IMR-90 (cell line): ENCODE data around the gene NFIA. TPM values are rescaled to one million over a fixed set of nuclear protein-coding genes. Genes with fewer than 3 reads are reported as not detected.

Experiments used
- ATAC-seq: fragments of 200-7000 bp; cut with Tn5 transposase; 2 replicates; pipeline ENCODE4 v1.9.1; 2020; ENCODE audit warnings: low read depth, mild to moderate bottlenecking, moderate library complexity
- BruUV-seq: library from RNA; stranded (reverse); fragments of 400-500 nt; replicated peaks from 2 replicates; lab custom pipeline; 2021; lab: Mats Ljungman, UMichigan
- CTCF ChIA-PET: fragments of 300-600 bp; formaldehyde crosslinking; extraction: SDS; loops from one replicate; lab custom pipeline; 2021; ENCODE audit warnings: antibody characterized with exemption; lab: Yijun Ruan, JAX
- POLR2A ChIA-PET: fragments of 300-600 bp; sonication (Branson Sonifier 250); formaldehyde crosslinking; loops from one replicate; lab custom pipeline; 2022; ENCODE audit warnings: antibody characterized with exemption; ENCODE audit not compliant: unreplicated experiment; lab: Charles Lee
- DNase-seq: peaks from one replicate; pipeline ENCODE4 v3.0.0; 2013
- H2AFZ ChIP-seq: replicated peaks from 2 replicates; pipeline ENCODE3; 2013; ENCODE audit warnings: low read length, mild to moderate bottlenecking; ENCODE audit not compliant: poor library complexity
- H2AK5ac ChIP-seq: 2 replicates; pipeline ENCODE4 v1.6.1; 2013; ENCODE audit warnings: low read depth, low read length, inconsistent platforms
- H2AK9ac ChIP-seq: replicated peaks from 2 replicates; pipeline ENCODE3; 2013; ENCODE audit warnings: mild to moderate bottlenecking, low read depth, low read length, moderate library complexity; ENCODE audit not compliant: poor library complexity
- H2BK120ac ChIP-seq: 2 replicates; pipeline ENCODE4 v1.6.1; 2013; ENCODE audit warnings: low read depth, low read length, inconsistent platforms
- H2BK15ac ChIP-seq: 3 replicates; pipeline ENCODE4 v1.6.1; 2013; ENCODE audit warnings: low read depth, low read length, inconsistent platforms
- H2BK20ac ChIP-seq: 2 replicates; pipeline ENCODE4 v1.6.1; 2013; ENCODE audit warnings: low read depth, mild to moderate bottlenecking, inconsistent platforms, low read length, moderate library complexity
- H2BK5ac ChIP-seq: 2 replicates; pipeline ENCODE4 v1.6.1; 2013; ENCODE audit warnings: mild to moderate bottlenecking, low read depth, low read length, inconsistent platforms; ENCODE audit not compliant: poor library complexity, severe bottlenecking
- H3K14ac ChIP-seq: replicated peaks from 2 replicates; pipeline ENCODE4 v1.6.1; 2013; ENCODE audit warnings: low read depth, low read length, inconsistent platforms
- H3K18ac ChIP-seq: 2 replicates; pipeline ENCODE4 v1.6.1; 2013; ENCODE audit warnings: low read depth, low read length, control low read depth
- H3K23ac ChIP-seq: 2 replicates; pipeline ENCODE4 v1.6.1; 2013; ENCODE audit warnings: low read depth, low read length, inconsistent platforms
- H3K27ac ChIP-seq: 2 replicates; pipeline ENCODE4 v1.5.1; 2013; ENCODE audit warnings: mild to moderate bottlenecking, control low read depth, low read length; ENCODE audit not compliant: insufficient read depth
- H3K27me3 ChIP-seq: 2 replicates; pipeline ENCODE4 v1.6.1; 2013; ENCODE audit warnings: low read length; ENCODE audit not compliant: control insufficient read depth, insufficient read depth
- H3K36me3 ChIP-seq: 2 replicates; pipeline ENCODE4 v1.6.1; 2013; ENCODE audit warnings: low read length, mixed read lengths; ENCODE audit not compliant: control insufficient read depth, insufficient read depth
- H3K4ac ChIP-seq: 2 replicates; pipeline ENCODE4 v1.6.1; 2013; ENCODE audit warnings: low read depth, low read length, inconsistent platforms
- H3K4me1 ChIP-seq: 2 replicates; pipeline ENCODE4 v1.6.1; 2013; ENCODE audit warnings: low read length, mixed read lengths; ENCODE audit not compliant: control insufficient read depth, insufficient read depth
- H3K4me2 ChIP-seq: 2 replicates; pipeline ENCODE4 v1.6.1; 2013; ENCODE audit warnings: low read depth, mild to moderate bottlenecking, control low read depth, low read length, moderate library complexity
- H3K4me3 ChIP-seq: 2 replicates; pipeline ENCODE4 v1.5.1; 2013; ENCODE audit warnings: low read depth, mild to moderate bottlenecking, control low read depth, low read length, moderate library complexity; ENCODE audit not compliant: insufficient read depth
- H3K56ac ChIP-seq: 2 replicates; pipeline ENCODE4 v1.6.1; 2013; ENCODE audit warnings: low read length, inconsistent platforms; ENCODE audit not compliant: insufficient read depth; ENCODE audit errors: extremely low read depth
- H3K79me1 ChIP-seq, 2 experiments: 2 replicates each; pipeline ENCODE4 v1.6.1; 2013; ENCODE audit warnings: low read length in 2 of 2, inconsistent platforms in 1 of 2, low read depth in 1 of 2
- H3K9ac ChIP-seq: 2 replicates; pipeline ENCODE4 v1.6.1; 2013; ENCODE audit warnings: low read depth, low read length, control low read depth
- H3K9me1 ChIP-seq: 2 replicates; pipeline ENCODE4 v1.6.1; 2013; ENCODE audit warnings: low read length, inconsistent platforms; ENCODE audit not compliant: insufficient read depth
- H3K9me3 ChIP-seq: 2 replicates; pipeline ENCODE4 v1.6.1; 2013; ENCODE audit warnings: low read length; ENCODE audit not compliant: control insufficient read depth, insufficient read depth
- H4K20me1 ChIP-seq: 2 replicates; pipeline ENCODE4 v1.6.1; 2013; ENCODE audit warnings: low read length, inconsistent platforms; ENCODE audit not compliant: insufficient read depth
- H4K5ac ChIP-seq: 2 replicates; pipeline ENCODE4 v1.6.1; 2013; ENCODE audit warnings: mild to moderate bottlenecking, low read depth, low read length, control low read depth
- H4K8ac ChIP-seq, 2 experiments: 2 replicates each; pipeline ENCODE4 v1.6.1; 2013; ENCODE audit warnings: low read depth in 2 of 2, low read length in 2 of 2, control low read depth in 1 of 2, inconsistent platforms in 1 of 2
- H4K91ac ChIP-seq: 2 replicates; pipeline ENCODE4 v1.6.1; 2013; ENCODE audit warnings: low read depth, low read length, inconsistent platforms; ENCODE audit not compliant: insufficient read depth
- CEBPB ChIP-seq: IDR thresholded peaks from 2 replicates; pipeline ENCODE4 v1.6.1; 2012; ENCODE audit warnings: low read depth, low read length, improper control_type of control experiment
- MAFK ChIP-seq: IDR thresholded peaks from 2 replicates; pipeline ENCODE4 v1.6.1; 2012; ENCODE audit warnings: low read depth, low read length, improper control_type of control experiment
- POLR2A ChIP-seq: IDR thresholded peaks from 2 replicates; pipeline ENCODE4 v1.6.1; 2012; ENCODE audit warnings: mild to moderate bottlenecking, low read depth, low read length
- whole genome bisulfite sequencing, 2 experiments: methylation state at CpG; one replicate each; pipeline versions ENCODE4 v1.1.5 to v1.1.7; 2013; ENCODE audit warnings: missing lambda C conversion rate in 2 of 2; ENCODE audit not compliant: insufficient read length in 1 of 2; ENCODE audit errors: extremely low coverage in 2 of 2; 5-methylcytosine and 5-hydroxymethylcytosine counted together
- dilution Hi-C: fragments of 300-500 bp; cut with HindIII; formaldehyde crosslinking; loops from one replicate; pipeline ENCODE4 v1.14.3; 2018; ENCODE audit warnings: low sequenced_read_pairs; ENCODE audit not compliant: unreplicated experiment
- in situ Hi-C: fragments of 300-500 bp; cut with MboI; formaldehyde crosslinking; loops from 3 replicates; pipeline ENCODE4 v1.14.3; 2019; ENCODE audit warnings: low sequenced_read_pairs, inconsistent platforms, mixed read lengths
- intact Hi-C: fragments of 100-400 bp; cut with micrococcal nuclease; formaldehyde crosslinking; loops from 2 replicates; pipeline ENCODE4 v1.10.0; 2022
- polyA plus RNA-seq, 3 experiments: library from polyadenylated mRNA; depleted of rRNA; stranded (reverse); fragments of >200 nt; gene quantifications; 2 replicates each; pipeline ENCODE4 v1.2.3, GENCODE V29; 2012; ENCODE audit warnings: low replicate concordance in 1 of 3
- total RNA-seq: library from RNA; depleted of rRNA; stranded (reverse); fragments of >200 nt; gene quantifications from 2 replicates; pipeline ENCODE4 v1.2.3, GENCODE V29; 2012

The NFIA gene
- total and polyA plus RNA-seq, 2 of the 4 experiments (the other 2 are of a cell fraction) = 1.6 to 2.2 TPM

DNA sequence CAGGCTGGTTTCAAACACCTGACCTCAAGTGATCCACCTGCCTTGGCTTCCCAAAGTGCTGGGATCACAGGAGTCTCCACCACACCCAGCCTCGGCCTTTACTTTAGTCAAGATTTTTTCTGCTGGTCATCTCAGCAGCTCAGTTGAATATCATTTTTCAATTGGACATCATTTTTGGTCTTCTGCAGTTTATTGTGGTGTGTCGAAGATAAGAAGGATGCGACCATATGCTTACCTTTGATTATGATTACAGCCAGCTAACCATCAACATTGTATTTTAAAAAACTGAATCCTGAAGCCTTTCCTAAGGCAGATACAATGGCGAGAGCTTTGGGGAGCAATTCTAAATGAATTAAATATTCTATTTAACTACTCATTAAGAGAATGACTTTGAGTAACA is 12.3 kb upstream of the NFIA start:
- Histone ChIP-seq H3K23ac (no peak overlapping the region), H3K9ac (no peak overlapping the region), H4K20me1 (no peaks in the 10 kb centered on the region), H3K4me1 (no peaks in the 10 kb centered on the region), H3K9me3 (no peaks in the 10 kb centered on the region), H2BK5ac (no peak overlapping the region), H2BK20ac (no peak overlapping the region), H3K79me1 (no peaks in the 10 kb centered on the region), H3K56ac (no peak overlapping the region), H3K4me2 (no peak overlapping the region), H2AK5ac (no peak overlapping the region), H3K18ac (no peak overlapping the region), H2AK9ac (no peak overlapping the region), H2BK120ac (no peak overlapping the region), H3K14ac (no peak overlapping the region), H3K9me1 (no peaks in the 10 kb centered on the region), H3K27ac (no peak overlapping the region), H4K91ac (no peak overlapping the region), H3K27me3 (peaks cover 5% of the 10 kb centered on the region), H3K4ac (no peak overlapping the region), H4K8ac (no peak overlapping the region), H4K5ac (no peak overlapping the region), H3K36me3 (no peaks in the 10 kb centered on the region), H3K4me3 (no peak overlapping the region), H2AFZ (no peak overlapping the region), H2BK15ac (no peak overlapping the region)
- in situ Hi-C loops (no loop called here), dilution Hi-C loops (no loop called here), intact Hi-C loops (loop anchor here (10.0 kb wide), 1 partner anchor 675 kb away; the partner anchor contains the start of gene PATJ)
- ATAC-seq (no peak), DNase-seq (no peak)
- TF ChIP-seq MAFK = no peak
- TF ChIP-seq POLR2A = no peak
- no peak for TF ChIP-seq CEBPB
- BruUV-seq = no TSS peak
- ChIA-PET CTCF (interaction anchor here (1.0 kb wide), 1 partner anchor 10 kb away, joined by 3 read pairs; no protein-coding TSS in a partner anchor), POLR2A (no interaction called here)
- no CpG with 5 or more reads among the region's 4 CpGs for WGBS, 2 experiments
